HG02973 (cell line): ENCODE measurements around the gene FGF22.
"Not testable (repeated sequence)": the region's sequence is repeated elsewhere in the genome, so short reads cannot be mapped to it uniquely, and the experiment has no call there.

ENCODE experiments used
- ATAC-seq: cut with Tn5 transposase; IDR thresholded peaks from one replicate; pipeline ENCODE4 v1.9.1; 2021; ENCODE audit warnings: moderate library complexity; ENCODE audit not compliant: unreplicated experiment

The FGF22 gene

DNA sequence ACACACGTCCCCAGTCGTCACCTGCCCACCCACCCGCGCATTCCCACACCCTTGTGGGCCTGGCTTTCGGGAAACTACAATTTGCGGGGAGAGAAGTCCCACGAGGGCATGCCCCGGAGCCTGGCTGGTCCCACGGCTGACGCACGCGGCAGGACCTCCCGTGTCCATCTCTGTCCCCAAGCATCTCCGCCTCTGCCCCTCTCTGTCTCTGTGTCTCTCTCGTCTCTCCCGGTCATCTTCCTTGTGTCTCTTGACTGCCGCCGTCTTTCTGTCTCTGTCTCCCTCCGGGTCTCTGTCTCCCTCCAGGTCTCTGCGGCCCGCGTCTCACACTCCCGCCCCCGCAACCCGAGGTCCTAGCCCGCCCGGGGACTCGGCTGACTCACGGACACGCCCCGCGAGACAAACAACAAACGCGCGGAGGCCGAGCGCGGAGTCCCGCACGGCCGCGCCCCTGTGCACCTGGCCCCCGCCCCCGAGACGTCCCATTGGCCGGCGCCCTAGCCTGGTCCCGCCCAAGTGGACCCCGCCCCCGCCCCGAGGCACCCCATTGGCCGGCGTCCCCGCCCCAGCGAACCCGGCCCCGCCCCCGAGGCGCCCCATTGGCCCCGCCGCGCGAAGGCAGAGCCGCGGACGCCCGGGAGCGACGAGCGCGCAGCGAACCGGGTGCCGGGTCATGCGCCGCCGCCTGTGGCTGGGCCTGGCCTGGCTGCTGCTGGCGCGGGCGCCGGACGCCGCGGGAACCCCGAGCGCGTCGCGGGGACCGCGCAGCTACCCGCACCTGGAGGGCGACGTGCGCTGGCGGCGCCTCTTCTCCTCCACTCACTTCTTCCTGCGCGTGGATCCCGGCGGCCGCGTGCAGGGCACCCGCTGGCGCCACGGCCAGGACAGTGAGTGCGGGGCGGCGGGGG lies at the start of gene FGF22:
Gene FGF22 (plus strand): TSS at position 627 of the 908 bp plus-strand sequence. CDS start 47 bp downstream, at position 674.
- ATAC-seq, result no peak

DNA sequence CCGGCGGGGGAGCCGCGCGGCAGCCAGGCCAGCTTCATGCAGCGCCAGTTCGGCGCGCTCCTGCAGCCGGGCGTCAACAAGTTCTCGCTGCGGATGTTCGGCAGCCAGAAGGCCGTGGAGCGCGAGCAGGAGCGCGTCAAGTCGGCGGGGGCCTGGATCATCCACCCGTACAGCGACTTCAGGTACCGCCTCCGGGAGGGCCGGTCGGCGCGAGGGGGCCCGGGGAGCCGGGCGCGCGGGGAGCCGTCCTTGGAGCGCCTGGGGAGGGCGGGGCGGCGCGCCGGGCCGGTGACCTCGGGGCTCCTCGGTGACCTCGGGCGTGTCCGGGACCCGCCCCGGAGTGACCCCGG lies 49.3 kb upstream of the FGF22 start:
- no peak for ATAC-seq

DNA sequence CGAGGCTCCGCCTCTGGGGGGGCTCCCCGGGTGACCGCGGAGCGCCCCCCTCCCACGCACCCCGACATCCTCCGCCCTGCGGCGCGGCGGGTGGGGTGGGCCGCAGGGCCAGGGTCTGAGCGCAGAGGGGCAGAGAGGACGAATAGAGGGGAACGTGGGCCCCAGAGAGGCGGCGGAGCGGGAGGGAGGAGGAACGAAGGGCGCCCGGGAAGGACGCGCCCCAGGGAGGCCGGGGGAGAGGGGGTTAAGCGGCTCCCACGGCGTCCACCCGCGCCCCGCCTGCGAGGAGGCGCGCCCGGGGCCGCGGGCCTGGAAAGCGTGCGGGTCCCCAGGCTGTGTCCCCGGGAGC lies 49.0 kb upstream of the FGF22 start:
- ATAC-seq, result no peak

DNA sequence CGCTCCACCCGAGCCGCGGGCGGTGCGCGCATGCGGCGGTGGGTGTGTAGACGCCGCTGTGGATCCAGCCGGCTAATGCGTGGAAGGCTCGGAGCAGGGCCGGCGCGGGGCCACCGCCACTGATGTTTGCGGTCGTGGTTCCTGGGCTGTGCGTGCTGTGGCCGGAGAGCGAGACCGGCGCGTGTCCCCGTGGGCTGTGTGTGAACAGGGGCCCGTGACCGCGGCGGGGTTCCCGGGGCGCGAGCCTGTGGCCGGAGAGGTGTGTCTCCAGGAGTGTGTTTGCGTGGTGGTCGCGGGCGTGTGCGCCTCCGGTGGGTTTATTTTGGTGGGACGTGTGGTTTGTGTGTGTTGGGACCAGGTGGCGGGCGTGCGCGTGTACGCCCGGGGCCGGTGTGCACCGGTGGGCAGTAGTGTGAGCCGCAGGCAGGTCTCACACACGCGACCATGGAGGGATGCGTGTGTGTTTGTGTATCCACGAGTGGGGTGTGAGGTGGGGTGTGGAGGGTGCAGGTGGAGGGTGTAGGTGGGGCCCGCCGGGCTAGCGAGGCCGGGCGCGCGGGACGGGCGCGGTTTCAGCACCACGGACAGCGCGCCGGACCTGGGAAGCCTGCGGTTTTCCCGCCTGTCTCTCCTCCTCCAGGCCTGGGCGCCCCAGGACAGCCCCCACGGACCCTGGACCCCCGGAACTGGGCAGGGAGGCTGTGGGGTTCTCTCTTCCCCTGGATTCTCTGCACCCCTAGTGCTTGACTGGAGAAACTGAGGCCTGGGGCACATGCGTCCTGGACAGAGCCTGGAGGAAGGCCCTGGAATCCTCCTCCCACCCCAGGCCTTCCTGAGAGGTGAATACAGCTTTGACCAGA lies 48.4 kb upstream of the FGF22 start:
- no peak for ATAC-seq

DNA sequence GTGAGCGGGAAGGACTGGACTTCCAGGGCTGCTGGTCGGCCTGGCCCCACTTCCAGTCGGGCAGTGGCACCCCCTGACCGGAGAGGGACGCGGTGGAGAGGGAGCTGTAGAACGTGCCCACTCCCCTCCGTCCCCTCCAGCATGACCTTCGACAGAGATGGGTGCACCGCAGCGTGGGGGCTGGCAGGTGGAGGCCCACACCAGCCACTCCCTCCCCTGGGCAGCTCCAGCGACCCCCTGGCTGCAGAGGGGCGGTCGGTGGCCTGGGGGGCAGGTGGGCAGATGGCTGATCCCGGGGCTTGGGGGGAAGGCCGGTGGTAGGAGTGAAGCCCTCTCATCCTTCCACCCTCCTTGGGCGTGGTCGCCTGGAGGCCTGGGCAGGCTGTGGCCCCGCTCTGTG lies 47.6 kb upstream of the FGF22 start:
- no peak for ATAC-seq

DNA sequence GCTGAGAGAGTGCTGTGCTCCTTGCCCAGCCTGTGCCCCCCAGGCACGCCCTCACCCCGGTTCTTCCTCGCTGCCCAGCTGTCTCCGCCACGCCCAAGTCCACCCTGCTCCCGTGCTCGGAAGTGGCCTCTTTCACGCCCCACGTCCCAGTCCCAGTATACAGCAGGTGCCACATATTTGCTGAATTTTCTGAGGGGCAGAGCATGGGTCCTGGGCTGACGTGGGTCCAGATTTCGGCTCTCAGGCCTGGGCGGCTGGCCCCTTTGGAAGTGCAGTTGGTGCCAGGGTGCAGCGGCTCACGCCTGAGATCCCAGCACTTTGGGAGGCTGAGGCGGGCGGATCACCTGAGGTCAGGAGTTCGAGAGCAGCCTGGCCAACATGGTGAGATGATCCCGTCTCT lies 46.6 kb upstream of the FGF22 start:
- no peak for ATAC-seq

DNA sequence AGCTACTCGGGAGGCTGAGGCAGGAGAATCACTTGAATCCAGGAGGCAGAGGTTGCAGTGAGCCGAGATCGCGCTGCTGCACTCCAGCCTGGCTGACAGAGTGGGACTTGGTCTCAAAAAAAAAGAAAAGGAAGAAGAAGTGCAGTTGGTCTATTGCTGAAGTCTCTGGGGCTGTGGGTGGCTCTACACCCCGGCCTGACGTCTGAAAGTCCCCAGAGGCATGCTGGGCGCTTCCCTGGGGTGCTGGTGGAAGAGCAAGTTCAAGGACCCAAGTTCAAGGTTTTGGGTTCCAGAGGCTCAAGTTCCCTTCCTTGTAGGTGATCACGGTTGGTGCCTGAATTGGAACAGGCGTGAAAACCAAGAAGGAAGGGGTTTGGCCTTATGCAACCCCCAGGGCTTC lies 46.2 kb upstream of the FGF22 start:
- no peak for ATAC-seq

DNA sequence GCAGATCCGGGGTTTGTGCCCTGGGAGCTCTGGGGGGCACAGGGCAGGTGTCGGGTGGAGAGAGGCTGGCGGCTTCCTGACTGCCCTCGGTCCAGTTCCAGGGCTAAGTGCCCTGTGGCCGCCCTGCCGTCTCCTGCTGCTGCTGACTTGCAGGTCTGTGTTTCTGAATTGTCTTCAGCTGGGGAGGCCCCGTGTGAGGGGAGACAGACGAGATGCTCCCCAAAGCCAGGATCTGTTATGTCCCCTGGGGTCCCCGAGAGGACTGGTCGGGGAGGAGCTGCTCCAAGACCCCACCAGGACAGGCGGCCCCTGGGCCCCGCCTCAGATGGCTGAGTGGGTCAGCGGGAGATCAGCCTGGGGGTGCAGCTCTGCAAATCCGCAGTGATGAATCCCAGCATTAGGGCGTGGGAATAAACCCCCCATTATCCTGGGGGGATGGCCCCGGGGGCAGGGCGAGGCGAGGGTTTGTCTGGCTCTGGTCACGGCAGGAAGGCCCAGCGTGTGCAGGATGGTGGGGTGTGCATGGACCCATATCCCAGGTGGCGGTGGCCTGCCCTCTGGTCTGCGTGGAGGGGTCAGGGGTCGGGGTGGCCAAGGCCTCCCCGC lies 45.3 kb upstream of the FGF22 start:
- ATAC-seq, result no peak

DNA sequence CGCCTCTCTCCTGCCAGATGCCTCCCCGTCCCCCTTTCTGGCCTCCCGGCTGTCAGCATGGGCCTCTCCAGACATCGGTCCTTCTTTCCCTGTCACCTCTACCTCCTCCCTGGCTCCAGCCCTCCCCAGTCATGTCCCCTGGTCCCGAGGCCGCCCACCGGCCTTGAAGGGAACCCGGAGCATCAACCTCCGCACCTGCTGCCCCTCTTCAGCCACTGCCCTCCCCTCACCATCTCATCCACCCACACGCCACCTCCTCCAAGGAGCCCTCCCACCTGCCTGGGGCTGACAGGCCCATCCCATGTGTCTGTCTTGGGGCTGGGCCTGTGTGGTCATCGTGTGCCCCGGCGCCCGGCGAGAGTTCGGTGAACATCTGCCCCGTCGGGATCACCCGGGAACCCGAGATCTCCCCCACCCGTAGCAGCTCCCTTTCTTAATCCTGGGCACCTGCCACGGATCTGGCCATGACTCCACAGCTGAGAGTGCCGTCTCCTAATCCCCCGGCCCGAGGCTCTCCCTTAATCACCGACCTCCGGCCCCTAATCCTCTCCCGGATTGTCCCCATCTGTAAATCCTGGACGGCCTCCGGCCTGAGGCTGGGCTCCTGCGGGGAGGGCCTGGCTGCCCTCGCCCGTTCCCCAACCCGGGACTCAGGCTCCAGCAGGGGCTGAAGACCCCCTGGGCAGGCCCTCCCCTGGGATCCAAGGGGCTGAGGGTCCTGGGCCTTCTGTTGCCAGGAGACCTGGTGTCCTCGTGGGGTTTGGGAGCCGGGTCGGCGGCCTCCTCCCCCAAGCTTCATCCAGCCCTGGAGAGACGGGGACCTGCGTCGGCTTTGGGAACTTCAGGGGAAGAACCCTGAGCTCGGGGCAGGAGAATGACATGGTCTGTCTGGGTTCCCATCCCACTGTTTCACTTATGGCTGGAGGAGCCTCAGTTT lies 44.1 kb upstream of the FGF22 start:
- no peak for ATAC-seq

DNA sequence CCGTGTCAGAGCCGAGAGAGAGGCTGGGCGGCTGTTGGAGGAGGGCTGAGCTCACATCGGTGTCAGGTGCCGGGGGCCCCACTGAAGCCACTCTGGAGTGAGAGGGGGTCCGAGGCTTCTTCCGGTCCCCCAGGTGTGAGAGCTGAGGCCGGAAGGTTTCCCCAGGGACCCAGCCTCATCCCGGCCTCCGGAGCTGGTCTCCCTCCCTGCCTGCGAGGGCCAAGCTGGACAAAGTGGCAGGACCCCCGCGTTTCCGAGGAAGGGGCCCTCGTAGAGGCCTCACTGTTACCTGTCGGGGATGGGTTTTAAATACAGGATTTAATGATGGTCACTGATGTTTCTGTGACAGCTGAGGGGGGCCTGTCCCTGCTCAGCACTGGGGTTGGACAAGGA lies 43.4 kb upstream of the FGF22 start:
- no peak for ATAC-seq

DNA sequence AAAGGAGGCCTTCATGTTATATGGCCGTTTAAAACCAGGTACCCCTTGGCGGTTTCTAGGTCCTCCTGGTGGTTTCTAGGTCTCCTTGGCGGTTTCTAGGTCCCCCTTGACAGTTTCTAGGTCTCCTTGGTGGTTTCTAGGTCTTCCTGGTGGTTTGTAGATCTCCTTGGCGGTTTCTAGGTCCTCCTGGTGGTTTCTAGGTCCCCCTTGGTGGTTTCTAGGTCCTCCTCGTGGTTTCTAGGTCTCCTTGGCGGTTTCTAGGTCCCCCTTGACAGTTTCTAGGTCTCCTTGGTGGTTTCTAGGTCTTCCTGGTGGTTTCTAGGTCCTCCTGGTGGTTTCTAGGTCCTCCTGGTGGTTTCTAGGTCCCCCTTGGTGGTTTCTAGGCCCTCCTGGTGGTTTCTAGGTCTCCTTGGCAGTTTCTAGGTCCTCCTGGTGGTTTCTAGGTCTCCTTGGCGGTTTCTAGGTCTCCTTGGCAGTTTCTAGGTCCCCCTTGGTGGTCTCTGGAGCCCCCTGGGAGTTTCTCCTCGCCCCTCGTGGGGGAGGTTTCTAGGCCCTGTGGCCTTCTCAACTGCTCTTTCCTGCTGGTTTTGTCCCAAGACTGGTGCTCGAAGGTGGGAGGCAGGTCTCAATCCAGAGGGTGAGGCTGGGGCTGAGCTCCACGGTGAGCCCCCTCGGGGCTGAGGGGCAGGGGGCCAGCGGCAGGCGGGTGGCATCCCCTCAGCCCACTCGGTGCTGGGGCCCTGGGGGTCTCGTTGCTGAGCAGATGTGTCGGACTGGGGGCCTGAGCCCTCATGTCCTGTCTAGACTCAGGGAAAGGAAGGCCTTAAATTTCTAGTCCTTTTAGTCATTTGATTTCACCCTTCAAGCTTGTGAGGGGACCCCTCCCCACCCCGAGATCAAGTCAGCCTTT lies 42.0 kb upstream of the FGF22 start:
- ATAC-seq, result no peak

DNA sequence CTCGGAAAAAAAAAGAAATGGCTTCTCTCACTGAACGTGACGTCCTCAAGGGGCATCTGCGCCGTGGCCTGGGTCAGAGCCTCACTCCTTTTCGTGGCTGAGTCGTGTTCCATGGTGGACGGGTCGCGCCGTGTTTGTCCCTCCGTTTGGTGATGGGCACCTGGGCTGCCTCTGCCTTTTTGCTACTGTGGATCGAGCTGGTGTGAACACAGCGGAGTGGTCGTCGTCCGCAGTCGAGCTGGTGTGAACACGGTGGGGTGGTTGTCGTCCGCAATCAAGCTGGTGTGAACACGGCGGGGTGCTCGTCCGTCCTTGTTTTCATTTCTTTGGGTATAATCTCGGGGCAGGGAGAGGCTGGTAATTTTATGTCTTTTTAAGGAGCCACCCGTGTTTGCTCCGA lies 38.4 kb upstream of the FGF22 start:
- ATAC-seq, result no peak

DNA sequence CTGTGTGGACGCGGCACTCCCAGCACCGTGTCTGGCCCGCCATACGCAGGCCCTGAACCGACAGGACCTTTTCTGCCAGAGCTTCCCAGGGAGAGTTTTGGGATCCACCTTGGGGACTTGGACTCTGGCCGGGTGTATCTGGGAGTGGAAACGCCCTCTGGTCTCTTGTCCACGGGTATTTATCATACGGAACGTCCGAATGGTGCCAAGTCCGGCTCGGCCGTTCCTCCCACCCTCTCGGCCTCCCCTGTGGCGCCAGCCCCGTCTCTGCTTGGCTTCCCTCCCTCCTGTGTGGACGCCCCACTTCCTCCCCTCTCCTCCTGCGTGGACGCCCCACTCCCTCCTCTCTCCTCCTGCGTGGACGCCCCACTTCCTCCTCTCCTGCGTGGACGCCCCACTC lies 37.9 kb upstream of the FGF22 start:
- no peak for ATAC-seq

DNA sequence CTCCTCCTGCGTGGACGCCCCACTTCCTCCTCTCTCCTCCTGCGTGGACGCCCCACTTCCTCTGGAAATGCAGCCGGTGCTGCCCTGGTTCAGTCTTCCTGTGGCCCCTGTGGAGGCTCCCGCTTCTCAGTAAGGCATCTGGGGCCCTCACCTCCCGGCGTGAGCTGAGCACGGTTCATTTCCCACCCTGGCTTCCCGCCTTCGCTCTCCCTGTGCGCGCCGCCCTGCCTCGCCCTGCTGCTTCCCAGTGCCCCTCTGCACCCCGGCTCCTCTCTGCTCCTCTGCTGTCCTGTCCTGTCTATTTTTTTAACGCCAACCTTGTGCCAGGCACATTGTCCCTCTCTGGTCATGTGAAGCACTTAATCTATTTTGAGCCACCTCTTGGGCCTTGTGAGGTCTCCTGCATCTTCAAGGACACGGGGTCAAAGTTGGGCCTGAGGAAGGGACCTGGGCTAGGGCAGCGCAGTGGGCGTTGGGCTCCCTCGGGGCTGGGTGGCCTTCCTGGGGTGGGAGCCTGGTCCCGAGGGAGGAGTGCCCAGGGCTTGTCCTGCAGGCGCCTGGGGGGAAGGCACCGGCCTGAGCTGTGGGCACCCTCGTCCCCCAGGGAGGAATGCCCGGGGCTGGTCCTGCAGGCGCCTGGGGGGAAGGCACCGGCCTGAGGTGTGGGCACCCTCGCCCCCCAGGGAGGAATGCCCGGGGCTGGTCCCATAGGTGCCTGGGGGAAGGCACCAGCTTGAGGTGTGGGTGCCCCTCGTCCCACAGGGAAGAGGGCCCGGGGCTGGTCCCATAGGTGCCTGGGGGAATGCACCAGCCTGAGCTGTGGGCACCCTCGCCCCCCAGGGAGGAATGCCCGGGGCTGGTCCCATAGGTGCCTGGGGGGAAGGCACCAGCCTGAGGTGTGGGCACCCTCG lies 37.0 kb upstream of the FGF22 start:
- ATAC-seq, result no peak

DNA sequence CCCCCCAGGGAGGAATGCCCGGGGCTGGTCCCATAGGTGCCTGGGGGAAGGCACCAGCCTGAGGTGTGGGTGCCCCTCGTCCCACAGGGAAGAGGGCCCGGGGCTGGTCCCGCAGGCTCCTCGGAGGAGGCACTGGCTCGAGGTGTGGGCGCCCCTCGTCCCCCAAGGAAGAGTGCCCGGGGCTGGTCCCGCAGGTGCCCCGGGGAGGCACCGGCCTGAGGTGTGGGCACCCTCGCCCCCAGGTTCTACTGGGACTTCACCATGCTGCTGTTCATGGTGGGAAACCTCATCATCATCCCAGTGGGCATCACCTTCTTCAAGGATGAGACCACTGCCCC lies 36.4 kb upstream of the FGF22 start:
- not testable (repeated sequence) for ATAC-seq

DNA sequence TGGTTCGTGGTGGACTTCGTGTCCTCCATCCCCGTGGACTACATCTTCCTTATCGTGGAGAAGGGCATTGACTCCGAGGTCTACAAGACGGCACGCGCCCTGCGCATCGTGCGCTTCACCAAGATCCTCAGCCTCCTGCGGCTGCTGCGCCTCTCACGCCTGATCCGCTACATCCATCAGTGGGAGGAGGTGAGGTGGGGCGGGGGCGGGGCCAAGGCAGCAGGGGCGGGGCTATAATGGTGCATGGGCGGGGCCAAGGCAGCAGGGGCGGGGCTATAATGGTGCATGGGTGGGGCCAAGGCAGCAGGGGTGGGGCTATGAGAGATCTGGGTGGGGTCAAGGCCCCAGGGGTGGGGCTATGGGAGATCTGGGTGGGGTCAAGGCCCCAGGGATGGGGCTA lies 35.9 kb upstream of the FGF22 start:
- ATAC-seq, result not testable (repeated sequence)

DNA sequence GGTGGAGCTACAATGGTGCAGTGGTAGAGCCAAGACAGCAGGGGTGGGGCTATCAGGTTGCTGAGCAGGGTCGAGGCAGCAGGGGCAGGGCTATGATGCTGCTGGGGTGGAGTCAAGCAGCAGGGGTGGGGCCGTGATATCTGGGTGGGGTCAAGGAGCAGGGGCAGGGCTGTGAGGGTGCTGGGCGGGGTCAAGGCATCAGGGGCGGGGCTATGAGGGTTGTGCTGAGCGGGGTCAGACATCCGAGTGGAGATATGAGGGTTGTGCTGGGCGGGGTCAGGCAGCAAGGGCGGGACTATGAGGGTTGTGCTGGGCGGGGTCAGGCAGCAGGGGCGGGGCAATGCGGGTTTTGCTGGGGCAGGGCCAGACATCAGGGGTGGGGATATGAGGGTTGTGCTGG lies 35.3 kb upstream of the FGF22 start:
- ATAC-seq, result no peak

DNA sequence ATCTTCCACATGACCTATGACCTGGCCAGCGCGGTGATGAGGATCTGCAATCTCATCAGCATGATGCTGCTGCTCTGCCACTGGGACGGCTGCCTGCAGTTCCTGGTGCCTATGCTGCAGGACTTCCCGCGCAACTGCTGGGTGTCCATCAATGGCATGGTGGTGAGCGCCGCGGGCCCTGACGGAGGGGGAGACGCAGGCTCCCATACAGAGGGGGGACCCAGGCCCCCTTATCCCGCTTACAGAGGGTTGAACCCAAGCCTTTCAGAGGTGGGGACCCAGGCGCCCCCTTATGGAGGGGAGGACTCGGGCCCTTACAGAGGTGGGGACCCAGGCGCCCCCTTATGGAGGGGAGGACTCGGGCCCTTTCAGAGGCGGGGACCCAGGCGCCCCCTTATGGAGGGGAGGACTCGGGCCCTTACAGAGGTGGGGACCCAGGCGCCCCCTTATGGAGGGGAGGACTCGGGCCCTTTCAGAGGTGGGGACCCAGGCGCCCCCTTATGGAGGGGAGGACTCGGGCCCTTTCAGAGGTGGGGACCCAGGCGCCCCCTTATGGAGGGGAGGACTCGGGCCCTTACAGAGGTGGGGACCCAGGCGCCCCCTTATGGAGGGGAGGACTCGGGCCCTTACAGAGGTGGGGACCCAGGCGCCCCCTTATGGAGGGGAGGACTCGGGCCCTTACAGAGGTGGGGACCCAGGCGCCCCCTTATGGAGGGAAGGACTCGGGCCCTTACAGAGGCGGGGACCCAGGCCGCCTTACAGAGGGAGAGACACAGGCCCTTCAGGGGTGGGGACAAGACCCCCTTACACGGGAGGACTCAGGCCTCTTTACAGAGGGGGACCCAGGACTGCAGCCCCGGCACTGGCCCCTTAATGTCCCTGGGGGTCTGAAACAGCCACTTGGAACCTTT lies 34.4 kb upstream of the FGF22 start:
- ATAC-seq, result not testable (repeated sequence)
